ENCODE data around the gene RTN4RL1. TPM values are rescaled to one million over a fixed set of nuclear protein-coding genes. Genes with fewer than 3 reads are reported as not detected.

RTN4RL1 gene
- total and polyA plus RNA-seq, 9 of the 15 experiments (the other 6 are each of a cell fraction or from before 2014, with no cell fraction given), result 0.04 to 0.06 (median 0.04) TPM; not detected in 5

DNA sequence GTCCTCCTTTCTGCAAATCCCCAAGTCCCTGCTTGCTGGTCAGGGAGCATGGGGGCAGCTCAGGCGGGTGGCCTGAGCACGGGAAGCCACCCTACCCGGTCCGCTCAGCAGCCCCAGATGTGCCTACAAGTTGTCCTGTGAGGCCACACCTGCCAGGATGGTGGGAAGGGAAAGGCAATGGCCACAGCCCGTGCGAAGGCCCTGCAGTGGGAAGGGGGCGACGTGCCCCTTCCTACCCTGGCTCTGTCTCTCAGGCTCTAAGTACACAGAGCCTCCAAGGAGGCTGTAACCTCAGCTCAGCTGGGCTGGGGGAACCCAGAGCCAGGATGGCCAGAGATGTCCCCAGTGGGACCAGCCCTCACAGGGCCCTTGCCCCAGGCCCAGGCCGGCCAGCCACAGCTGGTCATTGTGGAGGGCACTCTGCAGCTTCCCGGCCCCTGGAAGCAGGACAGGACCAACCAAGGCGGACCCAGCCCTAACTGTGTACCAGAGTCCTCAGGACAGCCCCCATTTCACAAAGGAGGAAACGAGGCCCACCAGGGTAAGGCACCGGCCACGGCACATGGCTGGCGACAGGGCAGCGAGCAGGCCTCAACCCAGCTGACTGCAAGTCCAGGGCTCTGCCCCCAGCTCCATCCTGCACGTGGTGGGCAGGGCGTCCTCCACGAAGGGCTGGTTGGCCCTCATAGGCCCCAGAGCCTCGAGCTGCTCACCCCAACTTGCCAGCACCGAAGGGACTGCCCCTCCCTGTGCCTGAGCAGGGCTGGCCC is 82.3 kb downstream of the RTN4RL1 start:
- Histone ChIP-seq H3K4me2 (ENCODE audit: insufficient read depth, low read length) (no peak overlapping the region), H3K36me3 (ENCODE audit: control insufficient read depth, insufficient read depth, low read length) (no peaks in the 10 kb centered on the region), H3K4me3 (no peak overlapping the region), H4K20me1 (replicated peaks; ENCODE audit: control insufficient read depth, insufficient read depth, low read length) (no peaks in the 10 kb centered on the region), H3K79me2 (ENCODE audit: control insufficient read depth, insufficient read depth, low read length) (no peaks in the 10 kb centered on the region), H3K4me1 (replicated peaks in 1 of 2; ENCODE audit: control insufficient read depth in 2 of 2, insufficient read depth in 2 of 2, low read length in 2 of 2) (peaks cover 0 to 18% of the 10 kb centered on the region in 2 experiments; a peak in 2 of 5 replicates), H3K27ac (ENCODE audit: extremely low read depth, low read depth, low read length) (no peak overlapping the region), H2AFZ (ENCODE audit: low read depth, low read length) (no peak overlapping the region), H3K9me1 (ENCODE audit: control insufficient read depth, insufficient read depth, low read length) (no peaks in the 10 kb centered on the region), H3K9ac (ENCODE audit: insufficient read depth in 1 of 2, low read depth in 2 of 2, low read length in 2 of 2) (no peak overlapping the region), H3K9me3 (replicated peaks; ENCODE audit: control insufficient read depth, insufficient read depth, low read depth, low read length) (no peaks in the 10 kb centered on the region), H3K27me3 (ENCODE audit: control insufficient read depth in 2 of 2, insufficient read depth in 2 of 2, low read length in 2 of 2) (peaks cover 7 to 59% of the 10 kb centered on the region in 2 experiments; a peak in 4 of 5 replicates)
- 12% methylated on average over 15 of the region's 21 CpGs for WGBS (ENCODE audit: insufficient coverage, low coverage, missing lambda C conversion rate)
- ChIA-PET POLR2A (interaction anchor here (0.6 to 1.4 kb wide), 2 partner anchors 10 to 38 kb away, joined by 3 to 4 read pairs; no protein-coding TSS in a partner anchor), CTCF (ENCODE audit: low intra/inter-chr PET ratio) (no interaction called here)
- no peak for DNase-seq (ENCODE audit: extremely low read depth in 1 of 4, low spot score in 3 of 4)
- no peak for ATAC-seq
- TF ChIP-seq PYGO2 (tag; IDR thresholded peaks at IDR 0.05), result no peak
- no TSS peak for BruUV-seq (replicated peaks)
- intact Hi-C loops (cut with micrococcal nuclease), result no loop called here
- FAIRE-seq, result no peak
- in situ Hi-C loops (cut with MboI), result no loop called here

GRCh38 chr17:1942066-1942365 is 83.1 kb downstream of the RTN4RL1 start:
- in situ Hi-C loops (cut with MboI), result no loop called here
- peaks cover 11 to 59% of the 10 kb centered on the region in 2 experiments; a peak in 4 of 5 replicates for H3K27me3 ChIP-seq (ENCODE audit: control insufficient read depth in 2 of 2, insufficient read depth in 2 of 2, low read length in 2 of 2)
- POLR2A ChIA-PET, result interaction anchor here (1.4 kb wide), 1 partner anchor 9 kb away, joined by 4 read pairs; no protein-coding TSS in a partner anchor

More at GRCh38 chr17:1942066-1942365, 83.1 kb downstream of the RTN4RL1 start:
- no TSS peak for BruUV-seq (replicated peaks)
- Histone ChIP-seq H3K79me2 (ENCODE audit: control insufficient read depth, insufficient read depth, low read length) (no peaks in the 10 kb centered on the region), H3K4me1 (replicated peaks in 1 of 2; ENCODE audit: control insufficient read depth in 2 of 2, insufficient read depth in 2 of 2, low read length in 2 of 2) (peaks cover 0 to 19% of the 10 kb centered on the region in 2 experiments; a peak in 2 of 5 replicates), H2AFZ (ENCODE audit: low read depth, low read length) (no peak overlapping the region), H3K9ac (ENCODE audit: insufficient read depth in 1 of 2, low read depth in 2 of 2, low read length in 2 of 2) (no peak overlapping the region), H3K9me1 (ENCODE audit: control insufficient read depth, insufficient read depth, low read length) (no peaks in the 10 kb centered on the region), H3K4me3 (no peak overlapping the region), H3K27ac (ENCODE audit: extremely low read depth, low read depth, low read length) (no peak overlapping the region), H3K4me2 (ENCODE audit: insufficient read depth, low read length) (no peak overlapping the region), H3K36me3 (ENCODE audit: control insufficient read depth, insufficient read depth, low read length) (no peaks in the 10 kb centered on the region), H4K20me1 (replicated peaks; ENCODE audit: control insufficient read depth, insufficient read depth, low read length) (no peaks in the 10 kb centered on the region), H3K9me3 (replicated peaks; ENCODE audit: control insufficient read depth, insufficient read depth, low read depth, low read length) (no peaks in the 10 kb centered on the region)
- intact Hi-C loops (cut with micrococcal nuclease), result no loop called here
- DNase-seq (ENCODE audit: extremely low read depth in 1 of 4, low spot score in 3 of 4) (no peak), ATAC-seq (no peak), FAIRE-seq (no peak)
- TF ChIP-seq ZNF24 (IDR thresholded peaks at IDR 0.05) (no peak), CBFA2T2 (conservative IDR thresholded peaks at IDR 0.05) (no peak), ZNF609 (CRISPR knock-in tag; IDR thresholded peaks at IDR 0.05; ENCODE audit: borderline replicate concordance) (no peak), ZMIZ1 (IDR thresholded peaks at IDR 0.05; ENCODE audit: low read depth in 2 of 2, low read length in 2 of 2) (no peak), HLTF (IDR thresholded peaks at IDR 0.05) (no peak)
- CTCF ChIA-PET (ENCODE audit: low intra/inter-chr PET ratio), result no interaction called here
- 14% methylated on average over 3 of the region's 7 CpGs for WGBS (ENCODE audit: insufficient coverage, low coverage, missing lambda C conversion rate)
